ENCODE measurements around the gene ABCC4. TPM values are rescaled to one million over a fixed set of nuclear protein-coding genes. Genes with fewer than 3 reads are reported as not detected.
"Not testable (repeated sequence)": the region's sequence is repeated elsewhere in the genome, so short reads cannot be mapped to it uniquely, and the experiment has no call there.

The ABCC4 gene
- total and polyA plus RNA-seq, 8 donors = 24.7 to 60.9 (median 43.1) TPM

DNA sequence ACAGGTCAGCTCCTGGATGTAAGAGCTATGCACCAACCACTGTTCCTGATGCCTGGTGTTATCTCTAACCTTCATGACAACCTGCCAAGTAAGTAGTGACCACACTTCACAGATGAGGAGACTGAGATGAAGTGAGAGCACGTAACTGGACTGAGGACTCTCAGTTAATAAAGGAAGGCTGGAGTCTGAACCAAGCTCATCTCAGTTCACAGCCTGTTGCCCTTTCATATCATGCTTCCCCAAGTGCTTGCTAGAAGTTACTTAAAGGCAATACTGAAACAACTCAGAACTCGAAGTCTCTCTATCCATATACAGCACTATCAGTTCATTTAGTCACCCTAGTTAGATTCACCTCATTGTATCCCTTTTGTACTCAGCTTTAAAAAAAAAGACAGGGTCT, 119.7 kb downstream of the ABCC4 start:
- intact Hi-C loops (cut with DNase I) = no loop called here
- Histone ChIP-seq H3K4me1 (peaks cover 0 to 6% of the 10 kb centered on the region in 2 donors), H3K36me3 (peaks cover 0 to 12% of the 10 kb centered on the region in 2 donors), H3K27me3 (no peaks in the 10 kb centered on the region), H3K4me3 (no peak overlapping the region), H3K27ac (no peak overlapping the region), H3K9me3 (no peaks in the 10 kb centered on the region)
- ATAC-seq (peak; percentile 14), DNase-seq (no peak)
- TF ChIP-seq CTCF (IDR thresholded peaks at IDR 0.05) = no peak

DNA sequence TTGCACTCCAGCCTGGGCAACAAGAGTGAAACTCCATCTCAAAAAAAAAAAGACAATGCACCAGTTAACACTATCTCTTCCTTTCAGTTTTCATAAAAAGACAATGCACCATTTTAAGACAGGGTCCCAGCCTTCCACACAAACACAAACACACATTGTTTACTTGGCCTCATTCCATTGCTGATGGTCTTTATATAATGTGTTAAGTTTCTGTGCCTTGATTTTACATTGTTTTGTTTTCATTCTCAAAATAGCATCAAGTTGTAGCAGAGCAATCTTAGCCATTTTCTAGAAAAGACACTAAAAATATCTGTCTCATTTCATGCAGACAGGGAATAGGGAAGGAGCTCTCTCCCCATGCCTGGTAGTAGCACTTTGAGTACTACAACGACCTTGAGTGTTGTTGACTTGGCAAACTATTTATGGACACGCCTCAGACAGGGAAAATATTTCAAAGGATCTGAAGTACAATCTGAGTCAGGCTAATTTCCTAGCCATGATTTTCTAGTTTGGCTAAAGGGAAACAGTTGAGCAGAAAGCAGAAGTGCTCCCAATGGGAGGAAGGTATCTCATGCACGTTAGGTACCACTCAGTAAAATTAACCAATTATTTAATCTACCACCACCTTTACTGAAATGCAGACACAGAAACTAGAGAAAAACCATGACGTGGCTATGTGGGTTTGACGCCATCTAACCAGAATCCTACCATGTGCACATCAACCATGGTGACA, 120.6 kb downstream of the ABCC4 start:
- Histone ChIP-seq H3K9me3 (no peaks in the 10 kb centered on the region), H3K36me3 (peaks cover 0 to 21% of the 10 kb centered on the region in 2 donors), H3K27me3 (no peaks in the 10 kb centered on the region), H3K4me1 (peaks cover 0 to 9% of the 10 kb centered on the region in 2 donors), H3K4me3 (no peak overlapping the region), H3K27ac (peak overlapping the region in 1 of 2 donors; percentile 22)
- intact Hi-C loops (cut with DNase I) = no loop called here
- TF ChIP-seq CTCF (IDR thresholded peaks at IDR 0.05) = no peak
- ATAC-seq = peak; percentile 95
- no peak for DNase-seq

- Histone ChIP-seq H3K36me3 (peaks cover 0 to 37% of the 10 kb centered on the region in 2 donors), H3K4me1 (peaks cover 0 to 9% of the 10 kb centered on the region in 2 donors), H3K4me3 (no peak overlapping the region), H3K27me3 (no peaks in the 10 kb centered on the region), H3K27ac (no peak overlapping the region), H3K9me3 (no peaks in the 10 kb centered on the region)
- no peak for TF ChIP-seq CTCF (IDR thresholded peaks at IDR 0.05)
- intact Hi-C loops (cut with DNase I) = no loop called here
- no peak for DNase-seq
- no peak for ATAC-seq
Measured at GRCh38 chr13:95176611-95177259, 124.5 kb downstream of the ABCC4 start.

GRCh38 chr13:95174517-95174916, 126.7 kb downstream of the ABCC4 start:
- H3K36me3 ChIP-seq = peaks cover 0 to 53% of the 10 kb centered on the region in 2 donors
- H3K27ac ChIP-seq = no peak overlapping the region
- no peak for TF ChIP-seq CTCF (IDR thresholded peaks at IDR 0.05)
- H3K9me3 ChIP-seq = no peaks in the 10 kb centered on the region
- no peak overlapping the region for H3K4me3 ChIP-seq
- DNase-seq (no peak), ATAC-seq (no peak)
- intact Hi-C loops (cut with DNase I) = no loop called here
- H3K4me1 ChIP-seq = peaks cover 0 to 3% of the 10 kb centered on the region in 2 donors
- H3K27me3 ChIP-seq = no peaks in the 10 kb centered on the region

DNA sequence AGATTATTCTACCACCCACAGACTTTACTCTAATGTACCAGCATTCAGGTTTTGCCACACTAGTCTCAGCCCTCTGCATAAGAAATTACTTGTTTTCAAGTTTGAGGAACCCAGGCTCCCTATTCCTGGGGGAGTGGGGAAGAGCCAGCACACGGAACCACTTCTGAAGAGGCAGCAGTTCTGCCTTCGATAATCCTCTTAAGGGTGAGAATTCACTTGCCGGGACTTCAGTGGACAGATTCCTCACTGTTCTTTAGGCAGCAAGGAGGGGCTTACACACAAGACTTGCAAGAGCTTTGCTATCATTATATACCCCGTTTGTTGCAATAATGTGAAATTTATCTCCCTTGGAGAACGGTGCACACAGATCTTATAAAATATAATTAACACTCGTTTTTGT, 133.1 kb downstream of the ABCC4 start:
- DNase-seq = no peak
- no peak overlapping the region for H3K4me3 ChIP-seq
- H3K9me3 ChIP-seq = no peaks in the 10 kb centered on the region
- H3K36me3 ChIP-seq = peaks cover 0 to 58% of the 10 kb centered on the region in 2 donors
- no peak for TF ChIP-seq CTCF (IDR thresholded peaks at IDR 0.05)
- no peaks in the 10 kb centered on the region for H3K27me3 ChIP-seq
- no peaks in the 10 kb centered on the region for H3K4me1 ChIP-seq
- intact Hi-C loops (cut with DNase I) = no loop called here
- ATAC-seq = no peak
- H3K27ac ChIP-seq = no peak overlapping the region

DNA sequence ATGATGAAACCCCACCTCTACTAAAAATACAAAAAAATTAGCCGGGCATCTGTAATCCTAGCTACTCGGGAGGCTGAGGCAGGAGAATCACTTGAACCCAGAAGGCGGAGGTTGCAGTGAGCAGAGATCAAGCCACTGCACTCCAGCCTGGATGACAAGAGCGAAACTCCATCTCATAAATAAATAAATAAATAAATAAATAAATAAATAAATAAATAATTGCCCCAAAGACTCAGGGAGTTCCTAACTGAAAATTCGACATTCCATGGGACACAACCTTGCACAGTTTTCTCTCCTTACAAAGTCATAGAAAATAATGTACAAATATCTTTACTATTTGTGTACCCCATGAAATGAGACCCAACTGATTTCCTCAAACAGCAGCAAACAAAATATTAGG, 134.2 kb downstream of the ABCC4 start:
- ATAC-seq; H3K4me1 ChIP-seq; intact Hi-C loops (cut with DNase I); H3K9me3 ChIP-seq; H3K27me3 ChIP-seq; H3K27ac ChIP-seq; H3K4me3 ChIP-seq; DNase-seq: not testable (repeated sequence)
- H3K36me3 ChIP-seq = peaks cover 0 to 61% of the 10 kb centered on the region in 2 donors

Data from left lung (tissue), 10 donors.